A673 (cell line): ENCODE data around the gene GPR160.

Source experiments
- CTCF ChIP-seq: fragments of 300-800, 200-600 bp; sonication (generic); conservative IDR thresholded peaks from 2 replicates; pipeline ENCODE4 v1.5.1; 2017; ENCODE audit warnings: low read depth, mild to moderate bottlenecking, antibody characterized with exemption, low read length, moderate library complexity, mixed read lengths
- EZH2 ChIP-seq: fragments of 200-600 bp; sonication (generic); IDR thresholded peaks from 2 replicates; pipeline ENCODE4 v1.6.1; 2017; ENCODE audit warnings: borderline replicate concordance, low read depth, mild to moderate bottlenecking, mixed read lengths, antibody characterized with exemption, low read length; ENCODE audit not compliant: poor library complexity, severe bottlenecking

GRCh38 chr3:170102431-170102830 is 64.6 kb downstream of the GPR160 start:
- TF ChIP-seq CTCF (no peak), EZH2 (no peak)
